ENCODE results near the gene GTPBP8.
A peak's percentile ranks its signal among the peaks of the same experiment; 100 is the strongest.

The GTPBP8 gene

DNA sequence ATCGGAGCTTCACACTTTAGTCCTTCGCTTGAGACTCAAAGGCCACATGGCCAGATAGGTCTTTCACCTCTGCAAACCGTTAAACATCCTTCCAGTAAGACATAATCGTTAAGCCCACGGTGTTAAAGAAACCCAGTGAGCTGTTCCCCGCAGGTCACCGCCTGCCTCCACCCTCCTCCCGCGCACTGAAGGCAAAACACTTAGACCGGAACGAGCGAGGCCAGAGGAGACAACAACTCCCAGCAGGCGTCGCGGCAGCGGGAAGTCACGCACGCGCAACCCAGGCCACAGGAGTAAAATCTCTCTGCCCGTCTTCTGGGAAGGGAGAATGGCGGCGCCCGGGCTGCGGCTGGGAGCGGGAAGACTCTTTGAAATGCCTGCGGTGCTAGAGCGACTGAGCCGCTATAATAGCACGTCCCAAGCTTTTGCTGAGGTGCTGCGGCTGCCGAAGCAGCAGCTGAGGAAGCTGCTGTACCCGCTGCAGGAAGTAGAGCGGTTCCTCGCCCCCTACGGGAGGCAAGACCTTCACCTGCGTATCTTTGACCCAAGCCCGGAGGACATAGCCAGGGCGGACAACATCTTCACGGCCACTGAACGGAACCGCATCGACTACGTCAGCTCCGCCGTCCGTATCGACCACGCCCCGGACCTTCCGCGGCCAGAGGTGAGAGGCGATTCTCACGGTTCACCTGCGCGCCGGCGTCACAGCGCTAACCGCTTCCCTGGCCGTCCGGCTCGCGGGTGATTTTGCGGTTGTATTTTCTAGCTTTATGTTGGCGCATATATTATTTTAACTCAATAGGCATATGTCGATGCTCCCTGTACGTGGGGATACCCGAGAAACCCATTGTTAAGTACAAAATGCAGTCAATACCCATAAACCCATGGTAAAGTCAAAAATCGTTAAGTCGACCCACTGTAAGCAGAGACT lies at the start of gene GTPBP8:
Gene GTPBP8 (plus strand): TSS at position 313 of the 931 bp plus-strand sequence. CDS start 16 bp downstream, at position 329.
- peak; percentile 92 for DNase-seq

DNA sequence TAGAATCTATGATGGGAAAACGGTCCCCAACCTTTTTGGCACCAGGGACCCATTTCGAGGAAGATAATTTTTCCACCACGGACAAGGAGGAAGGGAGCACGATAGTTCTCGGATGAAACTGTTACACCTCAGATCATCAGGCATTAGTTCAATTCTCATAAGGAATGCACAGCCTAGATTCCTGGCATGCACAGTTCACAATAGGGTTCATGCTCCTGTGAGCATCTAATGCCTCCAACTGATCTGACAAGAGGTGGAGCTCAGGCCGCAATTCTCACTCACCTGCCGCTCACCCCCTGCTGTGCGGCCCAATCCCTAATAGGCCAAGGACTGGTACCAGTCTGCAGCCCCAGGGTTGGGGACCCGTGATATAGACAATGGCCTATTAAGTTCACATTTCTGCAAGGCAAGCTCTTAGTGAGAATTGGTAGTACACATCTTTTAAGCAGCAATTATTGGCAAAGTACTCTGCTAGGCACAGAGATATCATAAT lies 42.4 kb upstream of the GTPBP8 start:
- DNase-seq = no peak

GRCh38 chr3:112956351-112956750 lies 34.4 kb upstream of the GTPBP8 start:
- DNase-seq = no peak

GRCh38 chr3:112958811-112959560 lies 31.8 kb upstream of the GTPBP8 start:
- no peak for DNase-seq

- DNase-seq = no peak
Measured at GRCh38 chr3:112963683-112964082, 27.1 kb upstream of the GTPBP8 start.

GRCh38 chr3:112965656-112966055 lies 25.1 kb upstream of the GTPBP8 start:
- no peak for DNase-seq

DNA sequence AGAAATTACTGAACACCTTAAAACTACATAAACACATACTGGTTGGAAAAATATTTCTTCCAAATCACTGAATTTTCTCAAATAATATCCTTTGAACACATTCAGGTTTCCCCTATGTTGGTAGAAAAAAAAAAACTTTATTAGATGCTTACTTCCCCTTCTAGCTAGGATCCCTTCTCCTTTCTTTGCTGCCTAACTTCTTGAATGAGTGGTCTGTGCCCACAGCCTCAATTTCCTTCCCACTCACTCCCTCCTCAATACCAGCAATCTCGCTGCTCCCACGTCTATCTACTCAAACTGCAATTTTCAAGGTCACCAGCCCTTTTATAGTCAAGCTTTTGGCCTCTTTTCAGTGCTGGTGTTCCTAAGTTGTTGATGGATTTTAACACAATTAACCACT lies 24.2 kb upstream of the GTPBP8 start:
- DNase-seq = no peak

GRCh38 chr3:112967425-112967824 lies 23.4 kb upstream of the GTPBP8 start:
- no peak for DNase-seq

DNA sequence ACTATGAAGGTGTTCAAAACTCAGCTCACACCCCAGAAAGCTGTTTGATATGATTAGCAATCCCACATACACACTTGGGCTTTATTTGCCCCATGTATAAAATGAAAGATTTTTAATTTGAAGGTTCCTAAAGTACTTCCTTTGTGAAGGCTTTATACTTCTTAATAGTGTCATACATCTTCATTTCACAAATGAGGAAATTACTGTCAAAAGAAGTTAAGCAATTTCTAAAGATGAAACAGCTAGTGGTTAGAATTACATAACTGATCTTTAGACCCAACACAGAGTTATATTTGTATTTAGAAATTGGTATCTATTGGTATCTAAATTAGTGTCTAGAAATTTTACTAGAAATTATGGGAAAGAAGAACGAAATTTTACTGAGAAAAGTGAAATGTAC lies 23.0 kb upstream of the GTPBP8 start:
- no peak for DNase-seq

DNA sequence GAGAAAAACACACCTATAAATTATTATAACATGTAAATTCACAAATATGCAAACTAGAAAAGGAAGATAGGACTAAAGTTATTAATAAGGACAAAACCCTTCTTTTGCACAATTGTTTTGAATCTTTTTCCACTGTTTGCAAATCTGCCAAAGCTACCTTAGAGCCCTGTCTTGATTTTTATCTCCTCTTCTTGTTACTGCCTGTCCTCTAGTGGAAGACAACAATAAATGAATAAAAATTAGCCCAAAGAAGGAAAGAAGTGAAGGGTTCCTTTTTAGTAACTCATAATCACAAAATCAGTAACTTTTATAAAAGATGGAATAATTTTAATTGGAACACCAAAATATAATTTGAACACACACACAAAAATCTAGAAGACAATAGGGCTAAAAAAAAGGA lies 18.6 kb upstream of the GTPBP8 start:
- DNase-seq = no peak

DNA sequence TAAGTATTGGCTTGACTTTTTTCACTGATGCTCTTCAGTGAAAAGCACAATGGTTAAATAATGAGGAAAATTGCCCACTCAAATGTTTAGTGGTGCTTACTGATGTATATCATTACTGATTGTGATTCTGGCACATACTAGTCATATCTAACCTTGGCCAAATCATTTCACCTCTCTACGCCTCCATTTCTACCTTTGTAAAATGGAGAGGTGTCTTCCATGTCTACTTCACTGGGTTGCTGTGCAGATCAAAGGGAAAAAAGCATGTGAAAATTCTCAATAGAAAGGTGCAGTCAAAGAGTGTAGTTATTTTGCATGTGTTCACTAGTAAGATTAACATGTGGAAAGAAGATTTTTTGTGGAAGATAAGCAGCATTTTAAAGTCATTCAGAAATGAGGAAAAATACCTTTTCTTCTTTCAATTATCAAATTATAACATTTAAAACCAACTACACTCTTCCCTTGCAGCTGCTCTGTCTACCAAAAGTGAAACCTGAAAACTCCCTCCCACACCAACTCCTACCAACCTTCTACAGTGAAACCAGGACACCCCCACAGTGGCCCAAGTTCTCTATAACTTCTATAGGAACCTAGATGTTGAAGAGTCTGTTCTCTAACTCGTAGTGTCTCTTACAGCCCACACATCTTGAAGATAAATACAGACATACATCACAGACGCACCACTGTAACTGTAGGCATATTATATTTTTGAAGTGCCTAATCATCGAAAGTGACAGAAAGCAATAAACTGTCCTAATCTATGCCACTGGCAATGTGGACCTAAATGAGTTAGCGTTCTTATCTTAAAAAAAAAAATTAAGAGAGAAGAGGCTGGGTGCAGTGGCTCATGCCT lies 17.2 kb upstream of the GTPBP8 start:
- DNase-seq = no peak

- DNase-seq = no peak
Measured at GRCh38 chr3:112974178-112974517, 16.6 kb upstream of the GTPBP8 start.

- no peak for DNase-seq
Measured at GRCh38 chr3:112974894-112975293, 15.9 kb upstream of the GTPBP8 start, which contains the start of gene CD200R1. Gene CD200R1 (minus strand): TSS chr3:112975103. CDS start chr3:112974857, 246 bp downstream.

DNA sequence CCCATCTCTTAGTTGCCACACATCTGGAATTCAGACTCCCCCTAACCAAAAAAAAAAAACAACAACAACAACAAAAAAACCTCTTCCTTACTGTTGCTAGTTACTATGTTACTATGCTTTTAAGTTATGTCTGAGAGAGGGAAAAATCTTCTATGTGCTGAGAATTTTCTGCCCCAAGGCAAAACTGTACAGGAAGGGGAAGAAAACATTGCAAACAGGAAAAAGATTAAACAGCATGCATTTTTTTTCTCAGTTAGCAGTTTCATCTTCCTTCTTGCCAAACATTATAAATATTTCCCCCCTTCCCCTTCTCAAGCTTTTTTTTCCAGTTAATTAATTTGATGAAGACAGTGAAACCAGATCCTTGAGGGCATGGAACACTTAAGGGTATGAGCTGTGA lies 14.8 kb upstream of the GTPBP8 start:
- no peak for DNase-seq

- DNase-seq = no peak
Measured at GRCh38 chr3:112976953-112977352, 13.8 kb upstream of the GTPBP8 start.

- DNase-seq = peak; percentile 35
Measured at GRCh38 chr3:112979244-112979832, 11.4 kb upstream of the GTPBP8 start.

- DNase-seq = no peak
Measured at GRCh38 chr3:112980080-112980479, 10.7 kb upstream of the GTPBP8 start.

GRCh38 chr3:112982710-112983109 lies 8.1 kb upstream of the GTPBP8 start:
- no peak for DNase-seq

DNA sequence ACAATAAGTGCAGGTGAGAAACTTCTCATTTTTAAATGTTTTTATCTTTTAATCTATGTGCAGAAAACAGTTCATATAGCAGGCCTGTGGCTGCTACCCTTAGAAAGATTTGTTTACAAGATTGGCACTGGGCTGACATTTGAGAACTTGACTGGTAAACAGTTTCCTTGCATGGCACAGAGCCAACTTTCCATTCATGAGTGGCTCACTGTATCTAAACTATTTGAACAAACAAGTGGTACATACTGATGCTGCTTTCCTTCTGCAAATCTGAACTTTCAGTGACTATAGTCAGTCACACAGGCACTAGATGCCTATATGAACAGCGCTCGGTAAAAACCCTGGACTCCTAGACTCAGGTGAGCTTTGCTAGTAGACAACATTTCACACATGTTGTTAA lies 6.3 kb upstream of the GTPBP8 start:
- DNase-seq = peak; percentile 36

GRCh38 chr3:112987710-112988334 lies 3.0 kb upstream of the GTPBP8 start:
- no peak for DNase-seq

- DNase-seq = no peak
Measured at GRCh38 chr3:112995800-112996199, 5.0 kb downstream of the GTPBP8 start.

GRCh38 chr3:113000691-113001090 lies 9.9 kb downstream of the GTPBP8 start:
- no peak for DNase-seq
